HK-2 (cell line): ENCODE results near the gene NDNF.

Source experiments
- DNase-seq: peaks from one replicate; pipeline ENCODE4 v3.0.0-alpha.2; 2018; ENCODE audit not compliant: unreplicated experiment

Gene NDNF

DNA sequence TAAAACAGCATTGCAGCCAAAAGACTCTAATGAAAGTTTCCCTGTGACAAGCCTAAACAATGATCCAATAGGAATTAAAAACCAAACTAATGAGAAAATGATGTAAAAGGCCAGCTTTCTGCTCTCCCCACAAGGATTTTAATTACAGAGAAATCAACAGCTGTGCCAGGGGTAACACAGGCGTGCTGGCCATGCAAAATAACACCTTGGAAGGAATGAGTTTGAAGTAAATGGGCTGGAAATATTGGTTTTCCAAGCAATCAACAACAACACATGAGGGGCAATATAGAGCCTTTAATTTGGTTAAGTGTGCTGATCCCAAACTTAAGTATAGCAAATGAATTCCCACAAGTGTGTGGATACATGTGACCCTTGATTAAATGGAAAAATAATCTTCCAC is 56.9 kb downstream of the NDNF start:
- no peak for DNase-seq

GRCh38 chr4:121014544-121014943 is 57.8 kb downstream of the NDNF start:
- no peak for DNase-seq

DNA sequence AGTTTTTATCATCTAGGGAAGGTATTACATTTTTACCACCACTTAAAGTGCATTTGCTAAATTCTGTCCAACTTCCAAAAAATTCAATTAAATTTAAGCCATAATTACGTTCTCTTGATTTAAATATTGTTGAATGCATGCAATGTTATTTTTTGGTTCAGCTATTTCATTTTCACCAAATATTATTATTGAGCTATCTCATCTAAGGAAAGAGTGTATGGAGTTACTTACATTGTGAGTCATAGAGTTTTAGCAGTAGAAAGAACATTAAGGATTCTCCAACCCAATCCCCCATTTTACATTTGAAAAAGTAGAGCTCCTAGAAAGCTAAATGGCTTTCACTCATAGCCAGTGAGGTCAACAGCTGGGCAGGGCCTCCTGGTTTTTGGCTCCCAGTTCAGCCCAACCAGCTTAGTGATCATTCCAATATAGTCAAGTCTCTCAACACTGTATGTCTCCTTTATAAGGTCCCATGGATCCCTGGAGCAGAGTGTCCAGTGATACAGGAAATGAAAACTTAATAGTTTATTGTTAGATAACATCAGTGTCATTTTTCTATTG is 60.5 kb downstream of the NDNF start:
- DNase-seq = no peak

DNA sequence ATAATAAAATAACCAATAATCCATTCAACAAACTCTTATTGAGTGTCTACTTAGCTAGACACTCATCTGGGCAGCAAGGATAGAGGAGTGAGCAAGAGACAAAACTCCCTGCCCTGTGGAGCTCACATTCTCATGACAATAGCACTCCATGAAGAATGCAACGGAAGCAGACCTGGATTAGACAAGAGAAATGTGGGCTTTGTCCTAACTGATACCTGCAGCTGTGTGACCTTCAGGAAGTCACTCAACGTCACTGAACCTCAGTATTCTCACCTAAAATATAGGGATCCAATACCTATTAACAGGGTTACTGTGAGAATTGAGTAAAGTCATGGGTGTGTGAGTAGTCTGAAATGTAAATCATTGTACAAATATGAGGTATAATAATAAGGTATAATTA is 61.2 kb downstream of the NDNF start:
- no peak for DNase-seq

GRCh38 chr4:121009578-121010478 is 62.5 kb downstream of the NDNF start:
- no peak for DNase-seq

- DNase-seq = no peak
These were observed 64.7 kb downstream of the NDNF start for GRCh38 chr4:121007660-121008059.

- DNase-seq = no peak
These were observed 68.5 kb downstream of the NDNF start for GRCh38 chr4:121003863-121004262.

GRCh38 chr4:120995266-120996010 is 76.9 kb downstream of the NDNF start:
- DNase-seq = no peak

DNA sequence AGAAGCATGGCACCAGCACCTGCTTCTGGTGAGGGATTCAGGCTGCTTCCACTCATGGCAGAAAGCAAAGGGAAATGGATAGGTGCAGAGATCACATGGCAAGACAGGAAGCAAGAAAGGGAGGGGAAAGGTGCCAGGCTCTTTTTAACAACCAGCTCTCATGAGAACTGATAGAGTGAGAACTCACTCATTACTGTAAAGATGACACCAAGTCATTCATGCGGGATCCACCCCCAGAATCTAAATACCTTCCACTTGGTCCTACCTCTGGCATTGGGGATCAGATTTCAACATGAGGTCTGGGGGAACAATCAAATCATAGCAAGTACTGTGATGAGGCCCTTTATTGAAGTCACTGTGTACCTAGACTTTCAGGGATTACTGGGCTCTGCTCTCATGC is 77.8 kb downstream of the NDNF start:
- DNase-seq = no peak

DNA sequence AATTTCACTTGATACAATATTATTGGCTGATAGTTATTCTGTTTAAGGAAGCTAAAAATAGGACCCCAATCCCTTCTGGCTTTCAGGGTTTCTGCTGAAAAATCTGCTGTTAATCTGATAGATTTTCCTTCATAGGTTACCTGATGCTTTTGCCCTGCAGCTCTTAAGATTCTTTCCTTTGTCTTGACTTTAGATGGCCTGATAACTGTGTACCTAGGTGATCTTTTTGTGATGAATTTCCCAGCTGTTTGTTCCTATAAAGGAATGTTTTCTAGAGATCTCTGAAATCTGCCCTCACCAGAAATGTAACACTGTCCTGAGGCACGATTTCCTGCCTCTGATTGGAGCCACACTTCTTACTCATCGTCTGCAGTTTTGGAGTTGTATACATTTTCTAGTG is 80.5 kb downstream of the NDNF start:
- no peak for DNase-seq

DNA sequence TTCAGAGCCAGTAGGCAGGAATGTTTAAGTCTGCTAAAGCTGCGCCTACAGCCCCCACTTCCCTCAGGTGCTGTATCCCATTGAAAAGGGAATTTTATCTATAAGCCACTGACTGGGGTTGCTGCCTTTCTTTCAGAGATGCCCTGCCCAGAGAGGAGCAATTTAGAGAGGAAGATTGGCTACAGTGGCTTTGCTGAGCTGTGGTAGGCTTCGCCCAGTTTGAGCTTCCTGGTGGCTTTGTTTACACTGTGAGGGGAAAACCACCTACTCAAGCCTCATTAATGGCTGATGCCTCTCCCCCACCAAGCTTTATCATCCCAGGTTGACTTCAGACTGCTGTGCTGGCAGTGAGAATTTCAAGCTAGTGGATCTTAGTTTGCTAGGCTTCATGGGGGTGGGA is 82.1 kb downstream of the NDNF start:
- DNase-seq = no peak
